GM12892 (cell line): ENCODE measurements around the gene RIC8B.

ENCODE experiments used
- POLR2A ChIP-seq: IDR thresholded peaks from 2 replicates; pipeline ENCODE4 v1.6.1; 2011; ENCODE audit warnings: low read depth, low read length, control low read depth
- POLR2AphosphoS5 ChIP-seq: IDR thresholded peaks from 2 replicates; pipeline ENCODE4 v1.6.1; 2011; ENCODE audit warnings: low read depth, low read length, control low read depth
- TAF1 ChIP-seq: IDR thresholded peaks from 2 replicates; pipeline ENCODE4 v1.6.1; 2011; ENCODE audit warnings: low read depth, mild to moderate bottlenecking, control low read depth, low read length, borderline replicate concordance

- TF ChIP-seq POLR2A (no peak), TAF1 (no peak), POLR2AphosphoS5 (no peak)
Observed at GRCh38 chr12:106897082-106897481, 122.6 kb downstream of the RIC8B start.
